ENCODE data around the gene ID2.

DNA sequence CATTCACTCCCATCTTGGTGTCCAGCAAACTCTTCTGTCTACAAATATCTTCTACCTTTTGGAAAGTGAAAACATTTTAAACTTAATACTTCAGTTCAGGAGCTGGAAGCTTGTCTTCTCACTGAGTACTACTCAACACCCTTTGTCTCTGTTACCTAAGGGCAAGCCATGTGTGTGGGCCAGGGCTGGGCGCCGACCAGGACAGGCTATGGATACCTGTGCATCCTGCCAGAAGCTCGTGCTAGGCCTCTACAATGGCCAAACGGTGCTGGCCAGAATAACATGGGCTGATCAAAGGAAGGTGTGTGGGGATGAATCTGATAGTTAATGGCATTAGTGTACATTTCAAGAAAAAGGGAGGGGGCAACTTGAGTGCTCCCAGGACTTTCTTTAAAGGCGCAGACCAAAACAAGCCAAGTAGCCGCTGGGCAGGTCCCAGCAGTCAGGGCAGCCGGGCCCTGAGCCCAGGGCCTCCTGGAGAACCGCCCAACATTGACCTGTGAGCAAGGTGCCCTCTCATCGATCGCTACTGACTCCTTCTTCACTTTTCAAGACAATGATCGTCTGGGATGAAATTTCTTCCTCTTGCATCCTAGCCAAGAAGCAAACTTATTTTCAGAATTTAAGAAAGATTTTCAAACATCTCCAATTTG, 29.0 kb upstream of the ID2 start:
- no peak for TF ChIP-seq CTCF (IDR thresholded peaks at IDR 0.05)
- no peak for TF ChIP-seq POLR2A (IDR thresholded peaks at IDR 0.05)
- no peak for TF ChIP-seq EP300 (IDR thresholded peaks at IDR 0.05)
